Activated B cell treated with CpG ODN at 0.5 μM for 24 hours (primary cell): ENCODE results near the gene MKX. TPM values are rescaled to one million over a fixed set of nuclear protein-coding genes. Genes with fewer than 3 reads are reported as not detected.

Experiments used
- ATAC-seq: fragments of 200-7000 bp; cut with Tn5 transposase; one replicate; pipeline ENCODE4 v1.10.0; 2021; ENCODE audit warnings: low read depth, mild to moderate bottlenecking, moderate library complexity
- CTCF ChIA-PET: fragments of 350-600 bp; sonication (Branson Sonifier 250); formaldehyde crosslinking; loops from one replicate; lab custom pipeline; 2021; ENCODE audit warnings: antibody characterized with exemption; lab: Charles Lee
- POLR2A ChIA-PET: fragments of 350-600 bp; sonication (Branson Sonifier 250); formaldehyde crosslinking; loops from one replicate; lab custom pipeline; 2021; ENCODE audit warnings: antibody characterized with exemption; lab: Charles Lee
- DNase-seq: peaks from one replicate; pipeline ENCODE4 v3.0.0; 2022
- H3K27ac Mint-ChIP-seq: one replicate; pipeline ENCODE4 v1.8.0; 2020; ENCODE audit warnings: mixed read lengths
- H3K27me3 Mint-ChIP-seq: one replicate; pipeline ENCODE4 v1.8.0; 2021; ENCODE audit warnings: mixed read lengths
- H3K36me3 Mint-ChIP-seq: one replicate; pipeline ENCODE4 v1.8.0; 2021; ENCODE audit warnings: low read depth, mixed read lengths
- H3K4me1 Mint-ChIP-seq: one replicate; pipeline ENCODE4 v1.8.0; 2021; ENCODE audit warnings: mixed read lengths
- H3K4me3 Mint-ChIP-seq: one replicate; pipeline ENCODE4 v1.8.0; 2020; ENCODE audit warnings: mild to moderate bottlenecking, mixed read lengths
- H3K9me3 Mint-ChIP-seq: one replicate; pipeline ENCODE4 v1.8.0; 2020; ENCODE audit warnings: mixed read lengths
- CTCF ChIP-seq: fragments of 200-600 bp; IDR thresholded peaks from one replicate; pipeline ENCODE4 v1.8.0; 2022; ENCODE audit warnings: antibody characterized with exemption, mild to moderate bottlenecking
- intact Hi-C: fragments of 100-400 bp; cut with micrococcal nuclease; formaldehyde crosslinking; loops from one replicate; pipeline ENCODE4 v1.15.1; 2024
- total RNA-seq: library from RNA; stranded (reverse); gene quantifications from 2 replicates; pipeline ENCODE4 v1.2.3, GENCODE V29; 2022

MKX gene
- not detected in 2 replicates for total RNA-seq

GRCh38 chr10:27745732-27746396, at the start of gene MKX:
TSS of gene MKX (minus strand) at chr10:27745819. CDS start at chr10:27743415, 2,404 bp downstream.
- Mint-ChIP-seq H3K4me1 (peaks cover 24% of the 10 kb centered on the region), H3K4me3 (peak within 1 kb of the TSS; percentile 56), H3K27ac (peak within 1 kb of the TSS; percentile 66), H3K27me3 (peaks cover 48% of the 10 kb centered on the region), H3K36me3 (no peaks in the 10 kb centered on the region), H3K9me3 (no peaks in the 10 kb centered on the region)
- ChIA-PET POLR2A (no interaction called here), CTCF (no interaction called here)
- intact Hi-C loops = loop anchor here (10.0 kb wide), 2 partner anchors 381 to 1531 kb away; partner anchors contain the start of gene GAD2
- DNase-seq (peak; percentile 15), ATAC-seq (no peak)
- TF ChIP-seq CTCF = no peak

GRCh38 chr10:27794157-27794556, 48.5 kb upstream of the MKX start:
- ATAC-seq (no peak), DNase-seq (no peak)
- POLR2A ChIA-PET = no interaction called here
- intact Hi-C loops = no loop called here
- Mint-ChIP-seq H3K36me3 (no peaks in the 10 kb centered on the region), H3K9me3 (no peaks in the 10 kb centered on the region), H3K4me3 (no peak overlapping the region), H3K27ac (no peak overlapping the region), H3K4me1 (no peaks in the 10 kb centered on the region), H3K27me3 (no peaks in the 10 kb centered on the region)
- no peak for TF ChIP-seq CTCF
- CTCF ChIA-PET = no interaction called here

GRCh38 chr10:27792216-27792615, 46.6 kb upstream of the MKX start:
- ATAC-seq (no peak), DNase-seq (no peak)
- intact Hi-C loops = no loop called here
- no peaks in the 10 kb centered on the region for H3K4me1 Mint-ChIP-seq
- H3K27me3 Mint-ChIP-seq = no peaks in the 10 kb centered on the region
- H3K9me3 Mint-ChIP-seq = no peaks in the 10 kb centered on the region
- POLR2A ChIA-PET = no interaction called here
- H3K4me3 Mint-ChIP-seq = no peak overlapping the region
- H3K36me3 Mint-ChIP-seq = no peaks in the 10 kb centered on the region
- no peak overlapping the region for H3K27ac Mint-ChIP-seq
- CTCF ChIA-PET = no interaction called here
- TF ChIP-seq CTCF = no peak

- intact Hi-C loops = no loop called here
- no peak overlapping the region for H3K4me3 Mint-ChIP-seq
- no peaks in the 10 kb centered on the region for H3K36me3 Mint-ChIP-seq
- DNase-seq = no peak
- no peaks in the 10 kb centered on the region for H3K4me1 Mint-ChIP-seq
- H3K27me3 Mint-ChIP-seq = peaks cover 8% of the 10 kb centered on the region
- H3K27ac Mint-ChIP-seq = no peak overlapping the region
- ATAC-seq = no peak
- TF ChIP-seq CTCF = no peak
- H3K9me3 Mint-ChIP-seq = peaks cover 6% of the 10 kb centered on the region
- ChIA-PET POLR2A (no interaction called here), CTCF (interaction anchor here (1.2 to 1.6 kb wide), 2 partner anchors 457 to 597 kb away, joined by 4 read pairs; no protein-coding TSS in a partner anchor)
Measured at GRCh38 chr10:27784272-27784671, 38.7 kb upstream of the MKX start.

GRCh38 chr10:27783660-27784059, 38.0 kb upstream of the MKX start:
- H3K4me3 Mint-ChIP-seq = no peak overlapping the region
- peaks cover 6% of the 10 kb centered on the region for H3K9me3 Mint-ChIP-seq
- peaks cover 8% of the 10 kb centered on the region for H3K27me3 Mint-ChIP-seq
- TF ChIP-seq CTCF = no peak
- intact Hi-C loops = loop anchor here (2.0 kb wide), 1 partner anchor 599 kb away; no protein-coding TSS in a partner anchor
- ATAC-seq (peak; percentile 54), DNase-seq (no peak)
- ChIA-PET CTCF (interaction anchor here (1.2 to 1.6 kb wide), 2 partner anchors 458 to 598 kb away, joined by 4 read pairs; no protein-coding TSS in a partner anchor), POLR2A (no interaction called here)
- H3K4me1 Mint-ChIP-seq = no peaks in the 10 kb centered on the region
- H3K27ac Mint-ChIP-seq = no peak overlapping the region
- H3K36me3 Mint-ChIP-seq = no peaks in the 10 kb centered on the region
